NCI-H2081 (cell line): ENCODE results near the gene FLYWCH1.

Source experiments
- DNase-seq, 2 experiments: peaks; one replicate each; lab custom pipeline; 2025; lab: John Stamatoyannopoulos, UW

Gene FLYWCH1

GRCh38 chr16:2953706-2954627, 42.2 kb downstream of the FLYWCH1 start:
- peak in 1 of 2 experiments; percentile 17 for DNase-seq

- DNase-seq, result no peak
Measured at GRCh38 chr16:2954656-2955381, 43.1 kb downstream of the FLYWCH1 start.

GRCh38 chr16:2955438-2955778, 43.7 kb downstream of the FLYWCH1 start:
- no peak for DNase-seq

GRCh38 chr16:2955779-2956578, 44.2 kb downstream of the FLYWCH1 start:
- no peak for DNase-seq

GRCh38 chr16:2956579-2956956, 44.8 kb downstream of the FLYWCH1 start:
- DNase-seq, result no peak

- DNase-seq, result no peak
Measured at GRCh38 chr16:2959206-2959605, 47.5 kb downstream of the FLYWCH1 start.

GRCh38 chr16:2960183-2961010, 48.7 kb downstream of the FLYWCH1 start:
- DNase-seq, result no peak

GRCh38 chr16:2962334-2963073, 50.8 kb downstream of the FLYWCH1 start:
- no peak for DNase-seq

- no peak for DNase-seq
Measured at GRCh38 chr16:2963074-2963722, 51.5 kb downstream of the FLYWCH1 start.

GRCh38 chr16:2963723-2964474, 52.2 kb downstream of the FLYWCH1 start, which contains the start of gene KREMEN2:
Gene KREMEN2, plus strand, starts transcription at chr16:2964275. Its CDS starts 246 bp downstream, at chr16:2964521.
- DNase-seq, result peak; percentile 38 to 46

- peak; percentile 64 to 67 for DNase-seq
Measured at GRCh38 chr16:2964475-2965336, 53.0 kb downstream of the FLYWCH1 start.

- DNase-seq, result no peak
Measured at GRCh38 chr16:2966043-2966807, 54.5 kb downstream of the FLYWCH1 start.

GRCh38 chr16:2966808-2967191, 55.1 kb downstream of the FLYWCH1 start:
- DNase-seq, result no peak

GRCh38 chr16:2967211-2967631, 55.5 kb downstream of the FLYWCH1 start:
- DNase-seq, result no peak

- no peak for DNase-seq
Measured at GRCh38 chr16:2967721-2968161, 56.0 kb downstream of the FLYWCH1 start.

- DNase-seq, result no peak
Measured at GRCh38 chr16:2968368-2968737, 56.6 kb downstream of the FLYWCH1 start.

GRCh38 chr16:2968738-2969544, 57.2 kb downstream of the FLYWCH1 start, which contains the start of gene PAQR4:
Gene PAQR4, plus strand, starts transcription at chr16:2969348. Its CDS starts 327 bp downstream, at chr16:2969675.
- peak; percentile 87 to 90 for DNase-seq
